NCI-H345 treated with DMSO at 0.1 percent for 48 hours (cell line): ENCODE measurements around the gene FMN1.
"Not testable (repeated sequence)": the region's sequence is repeated elsewhere in the genome, so short reads cannot be mapped to it uniquely, and the experiment has no call there.

Experiments
- DNase-seq: peaks from one replicate; lab custom pipeline; 2025; ENCODE audit not compliant: unreplicated experiment; lab: John Stamatoyannopoulos, UW

FMN1 gene

DNA sequence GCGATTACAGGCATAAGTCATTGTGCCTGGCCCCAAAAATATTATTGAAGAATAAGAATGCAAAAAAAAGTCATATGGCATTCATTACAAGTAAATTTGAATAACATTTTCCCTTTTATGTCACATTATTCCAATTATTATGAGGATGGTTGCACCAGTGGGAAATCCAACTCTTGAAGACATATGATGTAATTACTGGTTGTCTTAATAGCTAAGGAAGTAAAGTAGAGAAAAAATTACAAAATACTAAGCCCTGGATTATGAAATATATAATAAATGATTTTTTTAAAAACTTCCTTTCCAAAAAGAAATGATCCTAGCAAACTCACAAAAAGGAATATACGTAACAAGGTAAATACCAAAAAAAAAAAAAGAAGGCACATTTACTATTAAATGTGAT lies 98.9 kb downstream of the FMN1 start:
- no peak for DNase-seq

- no peak for DNase-seq
Observed at GRCh38 chr15:33094336-33094735, 100.2 kb downstream of the FMN1 start.

DNA sequence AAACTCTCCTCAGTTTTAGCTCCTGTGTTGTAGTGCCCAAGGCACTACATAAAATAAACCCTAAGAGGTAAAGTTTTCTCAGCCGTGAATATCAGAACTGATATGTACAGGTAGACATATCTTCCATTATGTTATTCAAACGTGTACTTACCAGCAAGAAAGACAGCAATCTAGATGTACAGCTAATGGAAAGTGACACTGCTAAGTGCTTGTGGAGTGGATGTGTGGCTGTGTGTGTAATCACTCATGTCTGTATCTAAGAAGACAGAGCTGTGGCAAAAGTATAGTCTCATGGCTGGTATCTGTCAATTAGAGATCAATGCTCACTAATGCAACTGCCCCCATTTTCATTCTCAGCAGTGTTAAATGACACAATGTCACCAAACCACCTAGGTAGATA lies 101.3 kb downstream of the FMN1 start:
- no peak for DNase-seq

GRCh38 chr15:33091983-33092693 lies 102.4 kb downstream of the FMN1 start:
- no peak for DNase-seq

DNA sequence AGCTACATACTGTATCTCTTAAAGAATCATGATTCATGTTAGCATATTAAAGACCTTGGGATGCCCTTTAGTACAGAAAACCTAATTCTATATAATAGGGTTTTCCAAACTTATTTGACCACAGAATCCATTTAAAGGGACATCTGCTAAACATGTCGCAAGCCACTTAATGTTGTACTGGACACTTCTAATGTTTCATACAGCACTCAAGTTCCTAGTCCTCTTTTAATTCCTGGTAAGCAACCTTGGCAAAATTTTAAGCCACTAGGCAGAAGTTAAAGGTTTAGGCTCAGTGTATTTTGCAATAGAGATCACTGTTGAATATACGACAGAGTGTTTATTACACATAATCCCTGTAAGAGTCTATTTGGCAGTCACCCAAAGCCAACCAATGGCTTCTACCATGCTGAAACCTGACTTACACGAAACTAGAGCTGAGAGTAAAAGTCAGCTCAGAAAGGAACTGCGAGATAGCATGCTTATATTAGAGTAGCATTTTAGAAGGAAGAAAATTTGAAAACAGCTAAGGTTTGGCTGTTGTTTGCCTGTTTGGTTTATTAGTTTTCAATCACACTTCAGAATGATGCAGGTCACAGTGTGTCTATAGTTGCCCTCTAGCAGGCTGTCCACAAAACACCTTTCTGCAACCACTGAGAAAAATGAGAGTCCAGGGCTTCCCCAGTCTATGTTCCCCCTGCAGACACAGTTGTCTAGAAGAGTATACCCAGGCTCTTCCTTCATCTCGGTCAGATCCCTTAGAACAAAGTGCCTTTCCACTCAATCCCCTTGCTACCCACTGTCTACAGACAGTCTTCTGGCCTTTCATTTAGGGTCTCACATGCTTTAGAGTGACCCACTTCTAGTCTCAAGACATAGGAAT lies 104.4 kb downstream of the FMN1 start:
- DNase-seq: peak; percentile 21

GRCh38 chr15:33089165-33089877 lies 105.2 kb downstream of the FMN1 start:
- DNase-seq: no peak

DNA sequence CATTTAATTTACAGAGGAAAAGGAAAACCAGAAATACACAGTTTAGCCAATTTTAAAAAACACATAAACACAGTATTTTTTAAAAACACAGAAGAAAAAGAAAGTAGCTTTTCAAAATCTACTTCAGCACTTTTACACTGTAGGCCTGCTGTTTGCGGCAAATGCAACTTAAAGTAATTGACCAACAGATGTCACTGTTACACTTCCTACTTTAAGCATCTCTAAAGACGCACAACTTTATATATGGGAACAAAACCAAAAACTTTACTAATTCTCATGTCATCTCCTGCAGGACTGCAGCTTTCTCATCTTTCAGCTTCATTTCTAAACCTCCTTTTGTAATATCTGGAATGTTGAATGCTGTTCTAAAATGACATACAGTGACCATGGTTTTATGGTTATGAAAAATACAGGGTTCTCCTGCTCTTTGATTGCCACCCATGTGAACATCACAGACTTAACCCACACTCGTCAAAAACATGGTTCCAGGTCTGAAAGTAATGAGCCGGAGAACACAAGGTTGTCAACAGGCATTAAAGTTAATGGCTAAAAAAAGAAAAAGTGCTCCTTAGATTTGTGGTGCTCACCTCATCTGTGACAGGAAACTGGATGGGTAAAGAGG lies 107.9 kb downstream of the FMN1 start:
- peak; percentile 26 for DNase-seq

- DNase-seq: no peak
Observed at GRCh38 chr15:33084661-33085060, 109.9 kb downstream of the FMN1 start.

- no peak for DNase-seq
Observed at GRCh38 chr15:33083232-33084081, 111.1 kb downstream of the FMN1 start.

GRCh38 chr15:33080006-33080405 lies 114.5 kb downstream of the FMN1 start:
- DNase-seq: no peak

GRCh38 chr15:33078607-33079006 lies 115.9 kb downstream of the FMN1 start:
- no peak for DNase-seq

- no peak for DNase-seq
Observed at GRCh38 chr15:33076937-33077336, 117.6 kb downstream of the FMN1 start.

DNA sequence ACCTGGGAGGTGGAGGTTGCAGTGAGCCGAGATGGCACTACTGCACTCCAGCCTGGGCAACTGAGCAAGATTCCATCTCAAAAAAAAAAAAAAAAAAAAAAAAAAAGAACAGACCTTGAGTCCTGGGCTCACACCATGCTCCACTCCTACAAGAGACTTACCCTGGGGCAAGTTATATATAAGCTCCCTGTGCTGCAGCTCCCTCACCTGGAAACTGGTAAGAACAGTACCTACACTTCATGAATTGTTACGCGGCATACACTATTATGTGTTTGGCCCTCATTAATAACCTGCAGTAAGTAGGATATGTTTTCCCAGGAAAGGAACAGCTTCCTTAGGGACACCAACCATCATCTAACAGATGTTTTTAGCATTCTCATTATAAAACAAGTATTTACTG lies 119.6 kb downstream of the FMN1 start:
- DNase-seq: no peak

GRCh38 chr15:33074212-33074611 lies 120.3 kb downstream of the FMN1 start:
- no peak for DNase-seq

DNA sequence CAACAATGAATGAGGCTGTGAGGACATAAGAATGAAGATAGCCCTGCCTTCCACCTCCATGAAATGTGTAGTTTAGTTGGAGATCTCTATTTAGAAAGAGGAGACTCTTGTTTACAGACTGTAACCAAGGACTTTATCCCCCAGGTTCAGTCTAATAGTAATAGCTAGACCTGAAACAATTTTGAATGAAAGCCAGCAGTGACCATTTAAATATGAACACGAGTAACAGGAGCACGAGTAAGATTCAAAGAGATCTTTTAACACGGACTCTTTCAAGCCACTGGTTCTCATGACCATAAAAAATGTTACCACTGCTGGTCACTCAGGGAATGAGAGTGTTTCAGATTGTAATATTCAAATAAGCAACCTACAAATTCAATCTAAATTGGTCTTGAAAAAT lies 123.1 kb downstream of the FMN1 start:
- no peak for DNase-seq

- DNase-seq: not testable (repeated sequence)
Observed at GRCh38 chr15:33069903-33070302, 124.6 kb downstream of the FMN1 start.

GRCh38 chr15:33069161-33069560 lies 125.4 kb downstream of the FMN1 start:
- DNase-seq: no peak

GRCh38 chr15:33068511-33068990 lies 126.0 kb downstream of the FMN1 start:
- DNase-seq: peak; percentile 36

- no peak for DNase-seq
Observed at GRCh38 chr15:33068007-33068481, 126.5 kb downstream of the FMN1 start.

DNA sequence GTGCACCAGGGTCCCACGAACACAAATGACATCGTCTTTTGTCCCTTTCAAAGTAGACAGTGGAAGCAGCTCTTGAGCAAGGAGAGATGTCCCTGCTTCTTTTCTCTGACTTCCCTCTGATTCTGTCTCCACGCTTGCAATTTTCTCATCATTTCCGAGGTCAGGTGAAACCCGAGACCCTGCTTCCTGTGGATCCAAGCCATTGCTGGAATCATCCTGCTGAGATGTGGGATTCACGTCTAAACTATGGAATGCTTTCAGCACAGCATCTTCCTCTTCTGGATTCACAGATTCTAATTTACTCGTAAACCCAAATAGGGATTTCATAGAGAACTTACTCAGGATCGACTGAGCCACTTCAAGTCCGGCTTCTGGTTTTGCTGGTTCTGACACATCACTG lies 127.1 kb downstream of the FMN1 start:
- DNase-seq: no peak
